Activated naive CD4-positive, alpha-beta T cell treated with anti-CD3 and anti-CD28 coated beads, Interleukin-2, amount 50 U/mL, for 16 hours (primary cell): ENCODE results near the gene PARD6A.

Source experiments
- DNase-seq: peaks from one replicate; pipeline ENCODE4 v3.0.0-alpha.2; 2020

PARD6A gene

GRCh38 chr16:67697422-67698185 lies 36.8 kb downstream of the PARD6A start:
- no peak for DNase-seq

- no peak for DNase-seq
Measured at GRCh38 chr16:67699265-67699664, 38.5 kb downstream of the PARD6A start.

- DNase-seq, result no peak
Measured at GRCh38 chr16:67701420-67701819, 40.7 kb downstream of the PARD6A start.

GRCh38 chr16:67702130-67702529 lies 41.4 kb downstream of the PARD6A start:
- no peak for DNase-seq

GRCh38 chr16:67703626-67704025 lies 42.9 kb downstream of the PARD6A start:
- no peak for DNase-seq

GRCh38 chr16:67704110-67704509 lies 43.4 kb downstream of the PARD6A start:
- DNase-seq, result no peak

GRCh38 chr16:67707210-67707609 lies 46.5 kb downstream of the PARD6A start:
- DNase-seq, result no peak

- DNase-seq, result no peak
Measured at GRCh38 chr16:67707790-67708189, 47.0 kb downstream of the PARD6A start.

GRCh38 chr16:67708368-67708771 lies 47.6 kb downstream of the PARD6A start:
- no peak for DNase-seq

- DNase-seq, result no peak
Measured at GRCh38 chr16:67709050-67709449, 48.3 kb downstream of the PARD6A start.

GRCh38 chr16:67710607-67711006 lies 49.8 kb downstream of the PARD6A start:
- DNase-seq, result no peak
